PFSK-1 (cell line): ENCODE measurements around the gene ARPC1B.

ENCODE experiments used
- POLR2AphosphoS5 ChIP-seq: IDR thresholded peaks from 2 replicates; pipeline ENCODE4 v1.6.1; 2012; ENCODE audit warnings: low read depth, mild to moderate bottlenecking, control low read depth, low read length, moderate library complexity
- REST ChIP-seq, 2 experiments: IDR thresholded peaks; 2 replicates each; pipeline versions ENCODE4 v1.6.1 to v1.8.0; 2011 to 2012; ENCODE audit warnings: low read depth in 2 of 2, low read length in 2 of 2, control low read depth in 1 of 2, inconsistent platforms in 1 of 2, mild to moderate bottlenecking in 1 of 2, moderate library complexity in 1 of 2; ENCODE audit not compliant: insufficient read depth in 1 of 2

GRCh38 chr7:99385564-99385963 is 11.0 kb downstream of the ARPC1B start:
- TF ChIP-seq POLR2AphosphoS5 (no peak), REST (IDR thresholded peaks at IDR 0.05; ENCODE audit: insufficient read depth in 1 of 2, low read depth in 2 of 2, low read length in 2 of 2) (no peak)
